CD14-positive monocyte (primary cell): ENCODE measurements around the gene FBXO45. TPM values are rescaled to one million over a fixed set of nuclear protein-coding genes. Genes with fewer than 3 reads are reported as not detected.
"Not testable (repeated sequence)": the region's sequence is repeated elsewhere in the genome, so short reads cannot be mapped to it uniquely, and the experiment has no call there.

Experiments used
- DNase-seq, 3 donors: peaks; one replicate each; pipeline ENCODE4 v3.0.0-alpha.2; 2011 to 2022
- H2AFZ ChIP-seq: 2 replicates; pipeline ENCODE4 v1.6.0; 2012; ENCODE audit warnings: mild to moderate bottlenecking, low read depth, low read length, inconsistent platforms; ENCODE audit not compliant: insufficient read depth, poor library complexity, severe bottlenecking
- H3K27ac ChIP-seq, 2 donors: 1 replicate in 1 of 2; 2 replicates in 1 of 2; pipeline ENCODE4 v1.5.1; 2012 to 2013; ENCODE audit warnings: low read length in 2 of 2, control low read depth in 1 of 2, inconsistent platforms in 1 of 2, low read depth in 1 of 2, mild to moderate bottlenecking in 1 of 2
- H3K27me3 ChIP-seq, 2 donors: one replicate each; pipeline versions ENCODE4 v1.6.0 to v1.6.1; 2011 to 2013; ENCODE audit warnings: low read length in 2 of 2; ENCODE audit not compliant: control insufficient read depth in 2 of 2, insufficient read depth in 2 of 2
- H3K36me3 ChIP-seq, 2 donors: replicated peaks in 1 of 2; 1 replicate in 1 of 2; 2 replicates in 1 of 2; pipeline versions ENCODE4 v1.5.1 to v1.6.1; 2012 to 2013; ENCODE audit warnings: low read length in 2 of 2, control low read depth in 1 of 2, inconsistent platforms in 1 of 2, mild to moderate bottlenecking in 1 of 2; ENCODE audit not compliant: insufficient read depth in 2 of 2, control insufficient read depth in 1 of 2
- H3K4me1 ChIP-seq, 2 donors: 1 replicate in 1 of 2; 2 replicates in 1 of 2; pipeline versions ENCODE4 v1.5.1 to v1.6.1; 2012 to 2013; ENCODE audit warnings: low read length in 2 of 2, control low read depth in 1 of 2, inconsistent platforms in 1 of 2, mild to moderate bottlenecking in 1 of 2, moderate library complexity in 1 of 2; ENCODE audit not compliant: insufficient read depth in 2 of 2, control insufficient read depth in 1 of 2
- H3K4me2 ChIP-seq: replicated peaks from 2 replicates; pipeline ENCODE3; 2012; ENCODE audit warnings: low read length, moderate library complexity, mild to moderate bottlenecking; ENCODE audit not compliant: poor library complexity, severe bottlenecking; ENCODE audit errors: extremely low read depth
- H3K4me3 ChIP-seq, 3 experiments: fragments of 200-600 bp in 1 of 3; sonication (generic) in 1 of 3; replicated peaks in 1 of 3; 1 replicate in 2 of 3; 2 replicates in 1 of 3; pipeline ENCODE4 v1.5.1; 2011 to 2013; ENCODE audit warnings: low read length in 3 of 3, mild to moderate bottlenecking in 3 of 3, control low read depth in 2 of 3, low read depth in 2 of 3, inconsistent platforms in 1 of 3, moderate library complexity in 1 of 3
- H3K79me2 ChIP-seq: 2 replicates; pipeline ENCODE4 v1.6.0; 2012; ENCODE audit warnings: mild to moderate bottlenecking, control low read depth, inconsistent platforms, low read length, moderate library complexity; ENCODE audit not compliant: insufficient read depth
- H3K9ac ChIP-seq: 2 replicates; pipeline ENCODE4 v1.6.0; 2017; ENCODE audit warnings: low read length, mild to moderate bottlenecking; ENCODE audit not compliant: insufficient read depth, poor library complexity, severe bottlenecking
- H3K9me3 ChIP-seq, 2 donors: replicated peaks in 1 of 2; 1 replicate in 1 of 2; 2 replicates in 1 of 2; pipeline versions ENCODE4 v1.5.1 to v1.6.1; 2012 to 2013; ENCODE audit warnings: low read length in 2 of 2, control low read depth in 1 of 2; ENCODE audit not compliant: control insufficient read depth in 1 of 2, insufficient read depth in 1 of 2
- H4K20me1 ChIP-seq: 2 replicates; pipeline ENCODE4 v1.6.0; 2012; ENCODE audit warnings: mild to moderate bottlenecking, low read length, control low read depth, moderate library complexity; ENCODE audit not compliant: insufficient read depth
- H3K27ac Mint-ChIP-seq, 7 donors: one replicate each; pipeline ENCODE4 v1.8.0; 2020; ENCODE audit warnings: mild to moderate bottlenecking in 7 of 7, mixed read lengths in 7 of 7, moderate library complexity in 6 of 7, inconsistent platforms in 2 of 7
- H3K27me3 Mint-ChIP-seq, 3 donors: one replicate each; pipeline ENCODE4 v1.8.0; 2021 to 2022; ENCODE audit warnings: low read depth in 3 of 3, mild to moderate bottlenecking in 3 of 3, mixed read lengths in 3 of 3, moderate library complexity in 3 of 3, inconsistent platforms in 1 of 3
- H3K36me3 Mint-ChIP-seq, 2 donors: one replicate each; pipeline ENCODE4 v1.8.0; 2020; ENCODE audit warnings: mixed read lengths in 2 of 2, inconsistent platforms in 1 of 2, mild to moderate bottlenecking in 1 of 2
- H3K4me1 Mint-ChIP-seq: one replicate; pipeline ENCODE4 v1.8.0; 2020; ENCODE audit warnings: mild to moderate bottlenecking, mixed read lengths
- H3K4me3 Mint-ChIP-seq, 2 donors: one replicate each; pipeline ENCODE4 v1.8.0; 2020; ENCODE audit warnings: mild to moderate bottlenecking in 2 of 2, mixed read lengths in 2 of 2, moderate library complexity in 1 of 2
- H3K9me3 Mint-ChIP-seq, 7 donors: one replicate each; pipeline ENCODE4 v1.8.0; 2020 to 2022; ENCODE audit warnings: mixed read lengths in 7 of 7, mild to moderate bottlenecking in 6 of 7, moderate library complexity in 6 of 7, inconsistent platforms in 2 of 7
- CTCF ChIP-seq: fragments of 200-600 bp; IDR thresholded peaks from one replicate; pipeline ENCODE4 v1.8.0; 2022; ENCODE audit warnings: antibody characterized with exemption, mild to moderate bottlenecking
- WGBS: methylation state at CpG from one replicate; pipeline ENCODE4 v1.1.5; 2013; ENCODE audit warnings: missing lambda C conversion rate; ENCODE audit not compliant: insufficient coverage; 5-methylcytosine and 5-hydroxymethylcytosine counted together
- intact Hi-C, 2 donors: fragments of 100-400 bp; cut with micrococcal nuclease; formaldehyde crosslinking; loops; one replicate each; pipeline versions ENCODE4 v1.15.0 to v1.15.1; 2023
- polyA plus RNA-seq, 3 donors: library from polyadenylated mRNA; depleted of rRNA in 1 of 3; unstranded in 2 of 3; stranded (reverse) in 1 of 3; fragments of 300-500 nt in 2 of 3; fragments of >200 nt in 1 of 3; fragmentation: Illumina TruSeq in 2 of 3; gene quantifications; 1 replicate in 2 of 3; 2 replicates in 1 of 3; pipeline ENCODE4 v1.2.3, GENCODE V29; 2012 to 2021

Gene FBXO45
- polyA plus RNA-seq, 3 donors, result 1.8 to 2.8 (median 2.3) TPM

- WGBS, result 0% methylated on average over 44 of the region's 44 CpGs
- H3K4me1 ChIP-seq, result peaks cover 30 to 47% of the 10 kb centered on the region in 2 donors
- Mint-ChIP-seq H3K27me3 (no peaks in the 10 kb centered on the region), H3K36me3 (peaks cover 9 to 16% of the 10 kb centered on the region in 2 donors), H3K9me3 (no peaks in the 10 kb centered on the region), H3K27ac (peak overlapping the region; percentile 17 to 91 (median 77)), H3K4me3 (peak overlapping the region; percentile 80 to 86), H3K4me1 (peaks cover 27% of the 10 kb centered on the region)
- DNase-seq, result peak in 1 of 3 donors; percentile 20
- peak overlapping the region; percentile 83 for H3K9ac ChIP-seq
- no peak for TF ChIP-seq CTCF
- intact Hi-C loops, result loop anchor here in 1 of 2 donors (5.0 kb wide), 1 partner anchor 373 kb away; the partner anchor contains the start of gene NCBP2
- H2AFZ ChIP-seq, result peak overlapping the region; percentile 96
- H3K79me2 ChIP-seq, result peaks cover 86% of the 10 kb centered on the region
- H3K4me3 ChIP-seq, result peak overlapping the region; percentile 47 to 98 (median 74)
- H3K27ac ChIP-seq, result peak overlapping the region; percentile 25 to 69
- no peaks in the 10 kb centered on the region for H3K27me3 ChIP-seq
- H3K36me3 ChIP-seq, result peaks cover 6 to 12% of the 10 kb centered on the region in 2 donors
- H3K9me3 ChIP-seq, result no peaks in the 10 kb centered on the region
- peak overlapping the region; percentile 99 for H3K4me2 ChIP-seq
- peaks cover 17% of the 10 kb centered on the region for H4K20me1 ChIP-seq
Observed at GRCh38 chr3:196569003-196569516, 600 bp downstream of the FBXO45 start.

GRCh38 chr3:196570332-196570731, 1.9 kb downstream of the FBXO45 start:
- Histone ChIP-seq H3K4me1 (peaks cover 38 to 52% of the 10 kb centered on the region in 2 donors), H3K36me3 (peaks cover 6 to 12% of the 10 kb centered on the region in 2 donors), H4K20me1 (peaks cover 27% of the 10 kb centered on the region), H3K79me2 (peaks cover 88% of the 10 kb centered on the region)
- H3K9ac ChIP-seq, H3K4me3 Mint-ChIP-seq, H3K27me3 Mint-ChIP-seq, H3K4me3 ChIP-seq, H3K27ac ChIP-seq, H2AFZ ChIP-seq, H3K27ac Mint-ChIP-seq, H3K27me3 ChIP-seq, H3K9me3 ChIP-seq, DNase-seq, intact Hi-C loops, H3K4me2 ChIP-seq, H3K9me3 Mint-ChIP-seq: not testable (repeated sequence)
- peaks cover 5 to 11% of the 10 kb centered on the region in 2 donors for H3K36me3 Mint-ChIP-seq
- WGBS, result no CpG with 5 or more reads among the region's 13 CpGs
- H3K4me1 Mint-ChIP-seq, result peaks cover 32% of the 10 kb centered on the region
